GM18951 (cell line): Measurements from ENCODE around the gene CXCR2.

Experiments used
- POLR2A ChIP-seq: IDR thresholded peaks from 4 replicates; pipeline ENCODE4 v1.6.1; 2011; ENCODE audit warnings: mild to moderate bottlenecking; ENCODE audit not compliant: insufficient read length, insufficient read depth; ENCODE audit errors: extremely low read depth
- in situ Hi-C: fragments of 300-500 bp; cut with MboI; formaldehyde crosslinking; loops from one replicate; pipeline ENCODE4 v1.12.0; 2022; ENCODE audit warnings: low sequenced_read_pairs, mixed read lengths, inconsistent platforms; ENCODE audit not compliant: unreplicated experiment

The CXCR2 gene

DNA sequence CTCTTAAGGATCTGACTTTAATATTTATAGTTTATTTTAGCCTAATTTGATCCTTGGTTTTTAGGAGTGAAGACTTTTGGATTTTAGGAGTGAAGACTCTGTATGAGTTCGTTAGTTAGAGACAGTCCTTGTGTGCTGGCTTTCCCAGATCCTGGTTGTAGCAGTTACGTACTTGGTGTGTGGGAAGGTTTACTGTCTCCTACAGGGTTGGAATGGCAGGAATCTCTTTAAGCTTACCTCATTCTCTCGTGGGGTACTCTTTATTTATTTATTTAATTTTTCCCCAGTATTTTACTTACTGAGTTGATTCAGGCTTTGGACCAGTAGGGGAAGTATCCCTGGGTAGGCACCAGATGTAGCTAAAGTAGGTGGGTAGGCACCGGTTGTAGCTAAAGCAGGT is 1.8 kb upstream of the CXCR2 start:
- no peak for TF ChIP-seq POLR2A
- in situ Hi-C loops: no loop called here

DNA sequence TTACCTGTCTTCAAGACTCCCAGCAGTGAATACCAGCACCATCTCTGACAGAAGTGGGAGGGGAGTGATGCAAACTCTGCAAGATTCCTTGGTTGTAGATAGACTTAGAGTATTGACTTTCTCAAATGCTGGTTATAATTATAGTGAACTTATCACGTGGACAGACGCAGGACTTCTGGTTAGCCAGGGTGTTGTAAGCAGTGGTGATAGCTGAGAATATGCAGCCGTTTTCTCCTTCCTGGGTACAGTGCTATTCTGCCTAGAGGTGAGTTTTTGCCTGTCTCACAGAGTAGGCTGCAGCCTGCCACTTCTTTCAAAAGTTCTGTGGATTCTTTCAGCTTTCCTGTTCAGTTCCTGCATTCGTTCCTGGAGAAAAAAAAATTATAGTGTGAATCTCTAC is 733 bp upstream of the CXCR2 start:
- no peak for TF ChIP-seq POLR2A
- in situ Hi-C loops: no loop called here

DNA sequence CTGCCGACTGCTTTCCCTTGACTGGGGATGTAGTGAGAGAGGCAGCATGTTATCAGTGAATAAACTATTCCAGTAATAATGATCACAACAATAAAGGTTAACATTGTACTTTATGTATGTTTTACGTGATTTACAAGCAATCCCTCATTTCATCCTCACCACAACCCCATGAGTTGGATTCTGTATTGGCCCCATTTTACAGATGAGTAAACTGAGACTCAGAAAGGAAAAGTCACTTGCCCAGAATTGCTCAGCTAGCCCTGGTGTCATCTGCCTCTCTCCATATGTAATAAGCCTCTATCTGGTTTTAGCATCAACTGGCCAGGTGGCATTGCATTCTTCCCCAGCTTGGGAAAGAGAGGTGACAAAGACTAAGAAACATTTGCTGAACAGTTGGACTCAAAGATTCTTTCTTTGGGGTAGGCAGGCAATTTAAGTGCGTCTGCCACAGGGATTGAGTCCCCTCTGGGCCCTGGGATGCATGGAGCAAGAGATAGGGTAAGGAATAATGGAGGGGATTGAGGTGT is 2.2 kb downstream of the CXCR2 start:
- in situ Hi-C loops: no loop called here
- no peak for TF ChIP-seq POLR2A

- in situ Hi-C loops: no loop called here
Measured at GRCh38 chr2:218128781-218129457, 3.1 kb downstream of the CXCR2 start.

GRCh38 chr2:218129458-218130135 is 3.8 kb downstream of the CXCR2 start:
- in situ Hi-C loops: no loop called here
- TF ChIP-seq POLR2A: no peak

More at GRCh38 chr2:218128781-218129457, 3.1 kb downstream of the CXCR2 start:
- no peak for TF ChIP-seq POLR2A

- TF ChIP-seq POLR2A: no peak
- in situ Hi-C loops: no loop called here
Measured at GRCh38 chr2:218130377-218130776, 4.5 kb downstream of the CXCR2 start.

DNA sequence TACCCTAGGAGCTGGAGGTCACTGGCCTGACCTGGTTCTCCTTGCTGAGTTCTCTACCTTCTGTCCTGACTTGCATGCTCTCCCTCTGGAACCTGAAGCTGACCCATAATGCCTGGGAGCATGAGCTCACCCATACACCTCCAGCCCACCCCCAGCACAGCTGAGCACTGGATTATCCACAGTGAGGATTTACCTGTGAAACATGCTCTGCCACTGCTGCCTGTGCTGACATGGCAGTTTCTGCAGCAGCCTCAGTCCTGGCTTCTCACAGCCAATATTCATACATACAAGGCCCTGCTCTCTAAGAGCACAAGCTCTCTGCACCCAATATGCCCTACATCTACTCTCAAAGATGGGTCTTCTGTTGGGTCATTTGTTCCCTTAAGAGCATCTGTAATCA is 5.0 kb downstream of the CXCR2 start:
- in situ Hi-C loops: no loop called here
- no peak for TF ChIP-seq POLR2A

DNA sequence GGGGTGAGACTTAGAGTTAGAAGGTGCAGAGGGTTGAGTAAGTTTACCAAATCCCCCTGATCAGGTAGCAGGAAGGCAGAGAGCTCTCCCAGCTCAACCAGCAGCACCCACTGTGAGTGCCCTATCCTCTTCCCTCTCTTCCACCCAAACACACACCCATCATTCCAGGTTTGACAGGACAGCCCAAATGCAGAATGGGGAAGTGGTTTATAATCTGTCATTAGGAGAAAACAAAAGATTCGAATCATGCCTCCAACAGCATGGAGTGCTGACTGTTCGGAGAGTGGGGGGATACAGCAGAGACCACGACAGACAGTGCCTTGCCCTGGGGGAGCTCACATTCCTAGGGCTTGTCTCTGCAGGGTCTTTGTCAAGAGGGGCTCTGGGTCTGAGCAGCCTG is 11.7 kb downstream of the CXCR2 start:
- TF ChIP-seq POLR2A: no peak
- in situ Hi-C loops: no loop called here

GRCh38 chr2:218138047-218138446 is 12.2 kb downstream of the CXCR2 start:
- no peak for TF ChIP-seq POLR2A
- in situ Hi-C loops: no loop called here

GRCh38 chr2:218145124-218145523 is 19.3 kb downstream of the CXCR2 start:
- TF ChIP-seq POLR2A: no peak
- in situ Hi-C loops: no loop called here

GRCh38 chr2:218146056-218146455 is 20.2 kb downstream of the CXCR2 start:
- no peak for TF ChIP-seq POLR2A
- in situ Hi-C loops: no loop called here

DNA sequence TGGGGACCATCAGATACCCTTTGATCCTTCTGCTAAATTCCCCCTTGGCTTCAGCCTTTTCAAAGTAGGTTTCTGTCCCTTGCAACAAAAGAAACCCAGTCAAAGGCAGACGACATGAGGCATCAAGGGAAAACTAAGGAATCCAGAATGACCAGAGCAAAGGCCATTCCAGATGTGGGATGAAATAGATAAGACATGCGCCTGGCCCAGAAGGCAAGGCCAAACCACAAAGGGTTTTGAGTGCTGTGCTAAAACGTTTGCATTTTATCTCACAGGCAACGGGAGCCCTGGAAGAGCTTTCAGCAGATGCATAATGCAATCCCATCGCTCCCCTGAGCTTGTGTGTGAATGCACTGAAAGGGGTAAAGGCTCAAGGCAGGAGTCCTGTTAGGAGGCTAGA is 23.3 kb downstream of the CXCR2 start:
- no peak for TF ChIP-seq POLR2A
- in situ Hi-C loops: no loop called here

GRCh38 chr2:218149848-218150440 is 24.1 kb downstream of the CXCR2 start:
- in situ Hi-C loops: no loop called here
- no peak for TF ChIP-seq POLR2A

DNA sequence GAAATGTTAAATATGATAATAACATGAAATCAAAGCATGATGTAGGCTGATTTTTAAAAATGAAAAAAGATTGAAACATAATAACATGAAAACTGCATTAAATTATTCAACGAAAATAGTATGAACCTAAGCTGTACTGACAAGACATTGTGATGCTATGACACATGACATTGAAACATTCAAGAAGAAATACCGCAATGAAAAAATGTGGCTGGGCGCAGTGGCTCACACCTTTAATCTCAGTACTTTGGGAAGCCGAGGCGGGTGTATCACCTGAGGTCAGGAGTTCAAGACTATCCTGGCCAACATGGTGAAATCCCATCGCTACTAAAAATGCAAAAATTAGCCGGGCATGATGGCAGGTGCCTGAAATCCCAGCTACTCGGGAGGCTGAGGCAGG is 26.3 kb downstream of the CXCR2 start:
- no peak for TF ChIP-seq POLR2A
- in situ Hi-C loops: no loop called here

GRCh38 chr2:218152777-218153176 is 26.9 kb downstream of the CXCR2 start:
- TF ChIP-seq POLR2A: no peak
- in situ Hi-C loops: no loop called here
